Naive thymus-derived CD4-positive, alpha-beta T cell (primary cell): ENCODE results near the gene CRADD. TPM values are rescaled to one million over a fixed set of nuclear protein-coding genes. Genes with fewer than 3 reads are reported as not detected.

Experiments used
- ATAC-seq: fragments of 150-1000 bp; cut with Tn5 transposase; 2 replicates; pipeline ENCODE4 v1.10.0; 2021; ENCODE audit warnings: mild to moderate bottlenecking, moderate library complexity
- CTCF ChIA-PET: fragments of 350-600 bp; sonication (Branson Sonifier 250); formaldehyde crosslinking; loops from one replicate; lab custom pipeline; 2021; ENCODE audit warnings: antibody characterized with exemption; lab: Charles Lee
- POLR2A ChIA-PET: fragments of 350-600 bp; sonication (Branson Sonifier 250); formaldehyde crosslinking; loops from one replicate; lab custom pipeline; 2021; ENCODE audit warnings: antibody characterized with exemption, inconsistent platforms; lab: Charles Lee
- DNase-seq, 9 donors: peaks; one replicate each; pipeline versions ENCODE4 v3.0.0 to v3.0.0-alpha.2; 2020 to 2022; ENCODE audit warnings: mixed read lengths in 1 of 9
- H3K27ac ChIP-seq: one replicate; pipeline ENCODE4 v1.7.0; 2013; ENCODE audit warnings: mild to moderate bottlenecking, low read depth, low read length, moderate library complexity
- H3K27me3 ChIP-seq, 2 donors: one replicate each; pipeline ENCODE4 v1.7.0; 2013; ENCODE audit warnings: low read length in 2 of 2, mild to moderate bottlenecking in 2 of 2, moderate library complexity in 2 of 2; ENCODE audit not compliant: control insufficient read depth in 2 of 2, insufficient read depth in 2 of 2
- H3K36me3 ChIP-seq, 3 experiments: 1 replicate in 2 of 3; 2 replicates in 1 of 3; pipeline ENCODE4 v1.7.0; 2013; ENCODE audit warnings: low read length in 3 of 3, mild to moderate bottlenecking in 3 of 3, moderate library complexity in 1 of 3; ENCODE audit not compliant: insufficient read depth in 3 of 3, control insufficient read depth in 2 of 3
- H3K4me1 ChIP-seq, 2 donors: one replicate each; pipeline ENCODE4 v1.7.0; 2013; ENCODE audit warnings: low read length in 2 of 2, mild to moderate bottlenecking in 2 of 2, moderate library complexity in 1 of 2; ENCODE audit not compliant: control insufficient read depth in 2 of 2, insufficient read depth in 2 of 2
- H3K4me3 ChIP-seq: 2 replicates; pipeline ENCODE4 v1.7.0; 2013; ENCODE audit warnings: mild to moderate bottlenecking, low read length
- H3K9me3 ChIP-seq, 3 experiments: 1 replicate in 2 of 3; 2 replicates in 1 of 3; pipeline ENCODE4 v1.7.0; 2013; ENCODE audit warnings: low read length in 3 of 3; ENCODE audit not compliant: control insufficient read depth in 2 of 3
- H3K27ac Mint-ChIP-seq, 9 donors: one replicate each; pipeline ENCODE4 v1.8.0; 2020 to 2022; ENCODE audit warnings: mixed read lengths in 9 of 9, mild to moderate bottlenecking in 8 of 9, moderate library complexity in 5 of 9, inconsistent platforms in 2 of 9
- H3K27me3 Mint-ChIP-seq, 5 donors: one replicate each; pipeline ENCODE4 v1.8.0; 2021 to 2022; ENCODE audit warnings: mixed read lengths in 5 of 5, mild to moderate bottlenecking in 1 of 5
- H3K36me3 Mint-ChIP-seq, 5 donors: one replicate each; pipeline ENCODE4 v1.8.0; 2020 to 2022; ENCODE audit warnings: mixed read lengths in 5 of 5, mild to moderate bottlenecking in 3 of 5, inconsistent platforms in 1 of 5
- H3K4me1 Mint-ChIP-seq, 7 donors: one replicate each; pipeline ENCODE4 v1.8.0; 2020 to 2022; ENCODE audit warnings: mixed read lengths in 7 of 7, mild to moderate bottlenecking in 3 of 7, inconsistent platforms in 1 of 7
- H3K4me3 Mint-ChIP-seq, 10 donors: one replicate each; pipeline ENCODE4 v1.8.0; 2020 to 2022; ENCODE audit warnings: mild to moderate bottlenecking in 10 of 10, mixed read lengths in 10 of 10, moderate library complexity in 6 of 10, inconsistent platforms in 2 of 10
- H3K9me3 Mint-ChIP-seq, 11 donors: one replicate each; pipeline ENCODE4 v1.8.0; 2020 to 2022; ENCODE audit warnings: mixed read lengths in 11 of 11, mild to moderate bottlenecking in 4 of 11, inconsistent platforms in 1 of 11, moderate library complexity in 1 of 11
- intact Hi-C, 2 donors: fragments of 100-400 bp; cut with micrococcal nuclease; formaldehyde crosslinking; loops; one replicate each; pipeline ENCODE4 v1.15.1; 2023
- polyA plus RNA-seq, 2 donors: library from polyadenylated mRNA; unstranded; fragments of 300-500 nt; fragmentation: Illumina TruSeq; gene quantifications; one replicate each; pipeline ENCODE4 v1.2.3, GENCODE V29; 2021
- total RNA-seq, 6 experiments: library from RNA in 5 of 6; stranded (reverse) in 5 of 6; gene quantifications; 1 replicate in 5 of 6; 2 replicates in 1 of 6; pipeline ENCODE4 v1.2.3 and lab custom pipeline; 2021 to 2026

The CRADD gene
- total and polyA plus RNA-seq, 7 experiments from 2014 or later, result 11.4 to 17.1 (median 13.8) TPM

DNA sequence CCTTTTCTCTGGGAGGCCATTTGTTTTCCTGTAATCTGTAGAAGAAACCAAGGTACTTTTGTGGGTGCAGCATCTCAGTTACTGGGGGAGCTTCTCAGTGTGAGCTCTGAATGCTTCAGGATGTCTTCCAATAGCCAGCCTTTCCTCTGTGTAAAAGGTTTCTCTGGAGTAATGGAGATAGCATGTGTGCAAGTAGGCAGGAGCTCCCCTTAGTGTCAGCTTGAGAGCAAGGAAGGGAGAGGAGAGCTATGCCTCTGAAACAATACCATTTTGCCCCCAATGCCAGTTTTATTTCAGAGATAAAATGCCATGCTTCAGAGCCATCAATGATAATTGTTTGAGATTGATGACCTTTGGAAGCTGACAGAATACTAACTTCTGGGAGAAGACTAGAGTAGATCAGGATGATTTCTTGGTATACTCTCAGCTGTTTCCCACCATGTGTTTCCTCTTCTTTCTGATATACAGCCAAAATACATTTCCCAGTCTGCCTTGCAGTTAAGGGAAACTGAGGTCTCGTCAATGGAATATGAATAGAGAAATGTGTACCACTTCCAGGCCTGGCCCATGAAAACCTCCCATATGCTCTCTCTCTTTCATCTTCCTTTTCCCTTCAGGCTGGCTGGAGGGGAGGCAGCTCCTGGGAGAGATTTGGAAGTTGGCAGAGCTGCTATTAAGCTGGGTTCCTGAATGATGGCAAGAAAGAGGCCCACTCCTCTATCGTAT, 125.7 kb downstream of the CRADD start:
- no peaks in the 10 kb centered on the region for H3K9me3 Mint-ChIP-seq
- peaks cover 8 to 18% (median 16%) of the 10 kb centered on the region in 5 donors for H3K36me3 Mint-ChIP-seq
- Histone ChIP-seq H3K36me3 (no peaks in the 10 kb centered on the region), H3K9me3 (no peaks in the 10 kb centered on the region), H3K27me3 (no peaks in the 10 kb centered on the region), H3K27ac (no peak overlapping the region), H3K4me1 (no peaks in the 10 kb centered on the region), H3K4me3 (no peak overlapping the region)
- DNase-seq (no peak), ATAC-seq (no peak)
- no peaks in the 10 kb centered on the region for H3K27me3 Mint-ChIP-seq
- H3K4me1 Mint-ChIP-seq, result peaks cover 0 to 37% (median 8%) of the 10 kb centered on the region in 7 donors
- no peak overlapping the region for H3K4me3 Mint-ChIP-seq
- CTCF ChIA-PET, result interaction anchor here (1.0 kb wide), 1 partner anchor 299 kb away, joined by 5 read pairs; no protein-coding TSS in a partner anchor
- POLR2A ChIA-PET, result no interaction called here
- intact Hi-C loops, result no loop called here
- no peak overlapping the region for H3K27ac Mint-ChIP-seq

DNA sequence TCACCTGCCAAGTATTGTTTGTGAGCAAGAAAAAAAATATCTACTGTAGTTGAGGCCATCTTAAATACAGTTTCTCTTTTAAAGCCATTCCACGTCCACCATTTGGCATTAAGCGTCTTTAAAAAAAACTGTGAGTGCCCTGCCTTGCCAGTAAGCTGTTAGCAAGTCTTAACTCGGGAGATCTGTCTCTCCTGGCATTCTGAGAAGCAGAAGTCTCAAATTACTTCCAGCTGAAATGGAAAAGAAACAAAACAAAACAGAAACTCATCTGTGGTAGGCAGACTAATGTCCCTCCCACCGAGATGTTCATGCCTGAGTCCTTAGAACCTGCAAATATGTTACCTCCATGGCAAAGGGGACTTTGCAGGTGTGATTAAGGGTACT, 126.2 kb downstream of the CRADD start:
- Mint-ChIP-seq H3K4me1 (peaks cover 0 to 32% (median 8%) of the 10 kb centered on the region in 7 donors), H3K4me3 (no peak overlapping the region), H3K36me3 (peaks cover 8 to 24% (median 16%) of the 10 kb centered on the region in 5 donors), H3K27me3 (no peaks in the 10 kb centered on the region), H3K9me3 (no peaks in the 10 kb centered on the region), H3K27ac (peak overlapping the region in 1 of 9 donors; percentile 38)
- H3K27ac ChIP-seq, result no peak overlapping the region
- H3K27me3 ChIP-seq, result no peaks in the 10 kb centered on the region
- no peaks in the 10 kb centered on the region for H3K9me3 ChIP-seq
- ATAC-seq (no peak), DNase-seq (no peak)
- no peaks in the 10 kb centered on the region for H3K36me3 ChIP-seq
- H3K4me1 ChIP-seq, result no peaks in the 10 kb centered on the region
- intact Hi-C loops, result no loop called here
- ChIA-PET CTCF (interaction anchor here (1.1 kb wide), 1 partner anchor 1139 kb away, joined by 3 read pairs; no protein-coding TSS in a partner anchor), POLR2A (no interaction called here)
- H3K4me3 ChIP-seq, result no peak overlapping the region

DNA sequence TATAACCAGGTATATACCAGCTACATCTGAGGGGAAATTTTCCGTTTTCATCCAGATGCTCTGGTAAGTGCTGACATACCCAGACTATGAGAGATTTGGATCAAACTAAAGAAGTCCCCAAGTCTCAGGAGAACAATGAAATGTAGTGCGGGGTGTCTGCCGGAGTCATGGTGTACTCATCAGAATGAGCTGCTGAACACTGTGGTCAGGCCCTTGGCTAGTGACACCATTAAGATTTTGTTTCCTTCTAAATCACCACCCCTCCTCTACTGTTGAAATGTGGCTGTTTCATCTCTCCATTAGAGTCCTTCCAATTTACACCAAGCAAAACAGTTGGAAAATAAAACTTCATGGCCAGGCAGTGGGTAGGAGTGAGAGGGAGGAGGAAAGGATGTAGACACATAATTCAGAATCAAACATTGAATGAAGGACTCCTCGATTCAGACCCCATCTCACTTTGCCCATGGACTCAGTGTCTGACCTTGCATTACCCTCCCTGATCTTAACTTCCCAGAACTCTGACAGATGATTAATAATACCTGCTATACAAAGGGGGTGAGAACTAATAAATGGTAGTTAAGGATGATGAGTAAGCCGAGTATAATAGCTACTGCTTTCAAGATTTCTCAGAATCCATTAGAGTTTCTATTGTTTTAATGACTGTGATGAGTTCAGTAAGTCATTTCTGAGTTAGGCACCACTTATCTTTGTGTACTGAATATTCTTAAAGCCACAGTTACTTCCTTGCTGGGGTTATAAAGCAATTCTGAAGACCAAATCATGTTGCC, 127.4 kb downstream of the CRADD start:
- ATAC-seq, result no peak
- Histone ChIP-seq H3K27ac (no peak overlapping the region), H3K4me1 (no peaks in the 10 kb centered on the region), H3K36me3 (no peaks in the 10 kb centered on the region), H3K4me3 (no peak overlapping the region), H3K9me3 (no peaks in the 10 kb centered on the region), H3K27me3 (no peaks in the 10 kb centered on the region)
- POLR2A ChIA-PET, result no interaction called here
- no peaks in the 10 kb centered on the region for H3K9me3 Mint-ChIP-seq
- no peaks in the 10 kb centered on the region for H3K27me3 Mint-ChIP-seq
- peaks cover 0 to 32% (median 8%) of the 10 kb centered on the region in 7 donors for H3K4me1 Mint-ChIP-seq
- H3K27ac Mint-ChIP-seq, result peak overlapping the region in 1 of 9 donors; percentile 28
- intact Hi-C loops, result no loop called here
- no peak for DNase-seq
- CTCF ChIA-PET, result interaction anchor here (1.1 kb wide), 1 partner anchor 1138 kb away, joined by 3 read pairs; no protein-coding TSS in a partner anchor
- peaks cover 8 to 19% (median 14%) of the 10 kb centered on the region in 5 donors for H3K36me3 Mint-ChIP-seq
- H3K4me3 Mint-ChIP-seq, result no peak overlapping the region

DNA sequence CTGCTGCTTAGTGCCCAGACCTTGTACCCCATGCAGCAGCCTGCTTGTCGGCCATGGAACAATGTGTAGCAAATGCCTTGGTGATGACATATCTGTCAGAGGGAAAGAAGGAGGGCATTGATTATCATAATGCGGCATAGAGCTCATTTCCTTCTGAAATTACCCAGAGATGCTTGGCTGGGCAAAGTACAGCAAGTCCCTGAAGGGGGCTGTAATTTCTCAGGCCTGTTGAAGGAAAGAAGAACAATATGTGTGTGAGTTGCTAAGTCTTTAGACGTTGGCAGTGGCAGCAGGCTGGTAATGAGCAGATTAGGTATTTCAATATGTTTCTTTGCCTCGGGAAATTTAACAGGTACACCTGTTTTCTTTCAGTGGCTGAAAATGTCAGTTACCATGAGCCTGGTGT, 128.6 kb downstream of the CRADD start:
- no peak for DNase-seq
- POLR2A ChIA-PET, result no interaction called here

DNA sequence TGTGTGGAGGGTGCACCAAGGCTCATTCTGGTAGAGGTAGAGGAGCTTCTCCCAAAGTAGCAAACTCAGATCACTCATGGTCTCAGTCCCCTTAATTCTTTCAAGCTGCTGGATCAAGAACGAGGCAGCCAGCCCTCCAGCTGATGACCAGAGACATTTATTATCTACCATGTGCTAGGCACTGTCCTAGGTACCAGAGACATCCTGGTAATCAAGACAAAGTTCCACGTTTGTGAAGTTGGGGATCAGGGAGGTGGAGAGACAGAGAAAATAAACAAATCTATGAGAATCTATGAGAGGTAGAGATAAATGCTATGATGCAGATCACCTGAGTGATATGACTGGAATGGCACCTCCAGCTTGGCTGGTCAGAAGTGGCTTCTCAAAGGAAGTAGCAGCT, 130.2 kb downstream of the CRADD start:
- ATAC-seq, result no peak
- H3K36me3 Mint-ChIP-seq, result peaks cover 6 to 22% (median 9%) of the 10 kb centered on the region in 5 donors
- CTCF ChIA-PET, result interaction anchor here (0.6 kb wide), 1 partner anchor 268 kb away, joined by 3 read pairs; no protein-coding TSS in a partner anchor

More for the DNA sequence above, 128.6 kb downstream of the CRADD start:
- no peaks in the 10 kb centered on the region for H3K9me3 ChIP-seq
- H3K4me1 ChIP-seq, result no peaks in the 10 kb centered on the region
- no peak for ATAC-seq
- Mint-ChIP-seq H3K4me3 (no peak overlapping the region), H3K9me3 (no peaks in the 10 kb centered on the region), H3K27ac (no peak overlapping the region), H3K4me1 (peaks cover 0 to 32% (median 8%) of the 10 kb centered on the region in 7 donors), H3K36me3 (peaks cover 6 to 19% (median 9%) of the 10 kb centered on the region in 5 donors), H3K27me3 (no peaks in the 10 kb centered on the region)
- no peak overlapping the region for H3K4me3 ChIP-seq
- no peak overlapping the region for H3K27ac ChIP-seq
- no peaks in the 10 kb centered on the region for H3K36me3 ChIP-seq
- CTCF ChIA-PET, result no interaction called here
- no peaks in the 10 kb centered on the region for H3K27me3 ChIP-seq
- intact Hi-C loops, result no loop called here

DNA sequence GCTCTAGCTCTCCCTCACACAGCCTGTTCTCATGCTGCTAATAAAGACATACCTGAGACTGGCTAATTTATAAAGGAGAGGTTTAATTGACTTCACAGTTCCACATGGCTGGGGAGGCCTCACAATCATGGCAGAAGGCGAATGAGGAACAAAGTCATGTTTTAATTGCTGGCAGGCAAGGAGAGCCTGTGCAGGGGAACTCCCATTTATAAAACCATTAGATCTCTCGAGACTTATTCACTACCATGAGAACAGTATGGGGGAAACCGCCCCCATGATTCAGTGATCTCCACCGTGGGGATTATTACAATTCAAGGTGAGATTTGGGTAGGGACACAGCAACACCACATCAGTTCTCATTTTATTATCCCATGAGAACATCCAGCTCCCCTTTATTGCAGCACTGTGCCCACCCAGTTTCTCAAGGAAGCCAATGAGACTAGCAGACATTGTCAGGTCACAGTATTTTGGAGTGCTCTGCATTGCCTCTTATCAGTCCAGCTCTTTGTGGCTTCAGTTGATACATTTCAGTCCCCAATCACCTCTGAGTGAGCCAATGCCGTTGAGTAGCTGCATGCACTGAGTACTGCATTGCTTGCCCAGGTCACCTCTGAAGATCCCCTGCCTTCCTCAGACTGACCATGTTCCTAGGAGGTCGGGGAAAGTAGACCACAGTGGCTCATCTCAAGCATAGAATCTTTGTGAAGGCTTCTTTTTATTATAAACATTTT, 131.2 kb downstream of the CRADD start:
- no peaks in the 10 kb centered on the region for H3K4me1 ChIP-seq
- ATAC-seq (no peak), DNase-seq (no peak)
- CTCF ChIA-PET, result no interaction called here
- Mint-ChIP-seq H3K4me3 (no peak overlapping the region), H3K4me1 (peaks cover 0 to 24% (median 5%) of the 10 kb centered on the region in 7 donors), H3K36me3 (peaks cover 4 to 18% (median 9%) of the 10 kb centered on the region in 5 donors), H3K27ac (peak overlapping the region in 1 of 9 donors; percentile 23), H3K9me3 (peaks cover 0 to 2% (median 0%) of the 10 kb centered on the region in 11 donors), H3K27me3 (no peaks in the 10 kb centered on the region)
- no peaks in the 10 kb centered on the region for H3K36me3 ChIP-seq
- intact Hi-C loops, result no loop called here
- H3K27ac ChIP-seq, result no peak overlapping the region
- no peaks in the 10 kb centered on the region for H3K9me3 ChIP-seq
- H3K4me3 ChIP-seq, result no peak overlapping the region
- no peaks in the 10 kb centered on the region for H3K27me3 ChIP-seq
- POLR2A ChIA-PET, result no interaction called here

More for the DNA sequence above, 130.2 kb downstream of the CRADD start:
- peaks cover 0 to 27% (median 8%) of the 10 kb centered on the region in 7 donors for H3K4me1 Mint-ChIP-seq
- H3K4me3 Mint-ChIP-seq, result no peak overlapping the region
- no peak for DNase-seq
- H3K4me1 ChIP-seq, result no peaks in the 10 kb centered on the region
- H3K27ac Mint-ChIP-seq, result no peak overlapping the region
- H3K27ac ChIP-seq, result no peak overlapping the region
- no peaks in the 10 kb centered on the region for H3K9me3 Mint-ChIP-seq
- intact Hi-C loops, result no loop called here
- H3K36me3 ChIP-seq, result no peaks in the 10 kb centered on the region
- H3K9me3 ChIP-seq, result no peaks in the 10 kb centered on the region
- POLR2A ChIA-PET, result no interaction called here
- H3K27me3 Mint-ChIP-seq, result no peaks in the 10 kb centered on the region
- no peak overlapping the region for H3K4me3 ChIP-seq
- no peaks in the 10 kb centered on the region for H3K27me3 ChIP-seq
